Activated CD8-positive, alpha-beta memory T cell treated with anti-CD3 and anti-CD28 coated beads, Interleukin-2, amount 50 U/mL, for 1 hour (primary cell): ENCODE results near the gene LRRC45.

Experiments used
- DNase-seq: peaks from one replicate; pipeline ENCODE4 v3.0.0-alpha.2; 2020; ENCODE audit errors: extremely low read depth

LRRC45 gene

DNA sequence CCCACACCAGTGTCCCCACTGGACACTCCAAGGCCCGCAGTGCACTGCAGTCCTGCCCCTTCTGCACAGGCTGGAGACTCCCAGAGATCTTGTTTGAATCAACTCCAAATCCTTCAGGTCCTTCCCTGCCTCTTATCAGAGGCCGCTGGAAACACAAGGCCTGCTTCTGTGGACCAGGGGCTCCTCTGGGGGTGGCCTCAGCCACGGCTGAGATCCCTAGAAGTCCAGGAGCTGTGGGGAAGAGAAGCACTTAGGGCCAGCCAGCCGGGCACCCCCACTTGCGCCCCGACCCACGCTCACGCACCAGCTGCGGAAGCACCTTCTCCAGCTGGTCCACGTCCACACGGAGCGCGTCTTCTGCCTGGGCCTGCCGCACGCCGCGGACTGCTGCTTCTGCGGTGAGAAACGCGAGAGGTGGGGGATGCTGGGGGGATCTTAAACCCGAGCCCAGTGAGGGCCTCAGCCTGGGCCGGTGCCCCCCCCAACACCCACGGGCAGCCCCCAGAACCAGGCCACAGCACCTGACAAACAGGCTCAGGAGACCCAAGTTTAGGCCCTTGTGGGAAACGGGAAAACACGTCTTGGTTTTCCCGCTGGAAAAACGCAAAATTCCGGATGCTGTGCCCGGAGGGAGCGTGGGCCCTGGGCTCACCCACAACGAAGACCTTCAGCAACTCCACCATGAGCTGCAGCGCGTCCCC, 4.0 kb upstream of the LRRC45 start:
- no peak for DNase-seq

DNA sequence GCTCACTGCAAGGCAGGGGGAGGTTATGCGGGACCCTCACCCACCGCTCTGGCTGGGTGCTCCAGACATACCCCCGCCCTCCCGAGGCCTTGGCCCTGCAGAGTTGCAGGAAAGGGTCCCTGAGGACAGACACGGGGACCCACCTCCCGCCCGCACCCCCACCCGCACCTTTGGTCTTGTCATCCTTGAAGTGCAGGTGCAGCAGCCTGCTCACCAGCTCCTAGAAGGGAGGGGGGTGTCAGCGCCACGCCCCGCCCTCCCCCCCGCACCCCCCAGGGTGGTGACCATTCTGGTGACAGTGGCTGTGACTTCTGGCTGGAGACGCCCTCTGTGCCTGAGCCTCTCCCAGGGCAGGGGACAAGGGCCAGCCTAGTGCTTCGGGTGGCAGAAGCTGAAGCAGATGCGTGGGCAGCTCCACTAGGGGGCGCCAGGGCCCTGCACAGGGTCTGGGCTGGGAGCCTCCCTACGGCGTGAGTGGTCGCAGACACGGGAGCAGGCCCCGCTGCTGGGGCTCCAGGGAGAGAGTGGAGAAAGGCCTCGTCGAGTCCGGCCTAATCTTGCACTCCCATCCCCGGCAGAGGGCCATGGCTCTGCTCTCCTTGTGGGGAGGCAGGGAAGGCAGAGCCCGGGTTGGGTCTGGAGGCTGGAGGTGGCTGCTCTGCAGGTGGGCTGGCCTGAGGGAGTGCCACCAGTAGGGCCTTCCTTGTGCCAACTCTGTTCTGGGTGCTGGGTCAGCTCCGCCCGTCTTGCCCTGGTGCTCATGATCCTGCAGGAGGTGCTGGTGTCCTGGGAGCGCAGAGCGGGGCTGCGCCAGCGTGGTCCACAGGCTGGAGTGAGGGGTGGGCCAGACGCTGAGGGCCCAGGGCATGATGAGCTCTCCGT, 3.2 kb upstream of the LRRC45 start:
- DNase-seq = no peak

GRCh38 chr17:82020572-82021106, 2.5 kb upstream of the LRRC45 start:
- DNase-seq = no peak

GRCh38 chr17:82021107-82021899, 1.8 kb upstream of the LRRC45 start:
- DNase-seq = no peak

DNA sequence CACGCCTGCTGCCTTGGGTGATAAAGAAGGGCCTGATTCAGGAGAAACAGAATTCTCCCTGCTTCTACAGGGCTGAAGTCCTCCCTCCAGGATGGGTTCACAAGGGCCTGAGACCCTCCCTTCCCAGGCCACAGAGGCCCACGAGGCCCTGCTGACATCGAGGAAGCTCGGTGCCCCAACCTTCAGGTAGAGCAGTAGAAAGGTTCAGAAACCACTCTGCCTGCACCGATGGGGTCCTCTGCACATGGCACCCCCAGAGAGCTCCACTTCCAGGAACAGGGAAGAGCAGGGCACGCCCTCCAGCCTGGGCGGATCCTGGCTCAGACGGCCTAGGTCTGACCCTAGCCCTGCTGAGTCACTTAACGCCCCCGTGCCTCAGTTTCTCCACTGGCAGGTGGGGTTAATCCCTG, 1.2 kb upstream of the LRRC45 start:
- no peak for DNase-seq

DNA sequence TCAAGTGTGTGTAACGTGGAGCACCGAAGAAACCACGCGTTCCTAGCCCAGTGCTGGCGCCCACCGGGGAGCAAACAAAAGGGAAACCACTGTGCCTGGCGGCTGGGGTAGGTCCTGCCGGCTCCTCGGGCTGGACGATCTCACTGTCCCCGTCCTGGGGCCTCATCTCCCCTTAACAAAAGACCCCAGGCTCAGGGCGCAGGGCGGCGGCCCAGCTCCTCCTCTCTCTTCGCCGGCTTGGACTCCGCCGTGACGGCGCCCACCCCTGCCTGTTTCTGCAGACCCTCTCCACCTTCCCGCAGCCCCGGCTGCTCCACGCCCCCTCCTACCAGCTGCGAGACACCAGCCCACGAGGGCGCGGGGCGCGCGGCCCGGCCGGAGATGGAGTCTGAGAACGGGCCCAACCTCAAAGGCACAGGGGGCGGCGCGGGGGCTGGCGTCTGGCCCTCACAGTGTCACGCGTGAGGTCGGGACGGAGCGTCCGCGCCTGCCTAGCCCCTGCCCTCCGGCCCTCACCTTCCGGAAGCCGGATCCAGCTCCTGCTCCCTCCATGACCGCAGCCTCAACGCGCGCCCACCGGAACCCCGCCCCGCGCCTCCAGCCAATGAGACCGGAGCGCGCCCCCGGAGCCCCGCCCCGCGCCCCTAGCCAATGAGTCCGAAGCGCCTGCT, 660 bp upstream of the LRRC45 start, which contains the start of gene CENPX:
TSS of gene CENPX (minus strand) at position 569 of the 671 bp plus-strand sequence. CDS start at position 552, 17 bp downstream.
- no peak for DNase-seq

DNA sequence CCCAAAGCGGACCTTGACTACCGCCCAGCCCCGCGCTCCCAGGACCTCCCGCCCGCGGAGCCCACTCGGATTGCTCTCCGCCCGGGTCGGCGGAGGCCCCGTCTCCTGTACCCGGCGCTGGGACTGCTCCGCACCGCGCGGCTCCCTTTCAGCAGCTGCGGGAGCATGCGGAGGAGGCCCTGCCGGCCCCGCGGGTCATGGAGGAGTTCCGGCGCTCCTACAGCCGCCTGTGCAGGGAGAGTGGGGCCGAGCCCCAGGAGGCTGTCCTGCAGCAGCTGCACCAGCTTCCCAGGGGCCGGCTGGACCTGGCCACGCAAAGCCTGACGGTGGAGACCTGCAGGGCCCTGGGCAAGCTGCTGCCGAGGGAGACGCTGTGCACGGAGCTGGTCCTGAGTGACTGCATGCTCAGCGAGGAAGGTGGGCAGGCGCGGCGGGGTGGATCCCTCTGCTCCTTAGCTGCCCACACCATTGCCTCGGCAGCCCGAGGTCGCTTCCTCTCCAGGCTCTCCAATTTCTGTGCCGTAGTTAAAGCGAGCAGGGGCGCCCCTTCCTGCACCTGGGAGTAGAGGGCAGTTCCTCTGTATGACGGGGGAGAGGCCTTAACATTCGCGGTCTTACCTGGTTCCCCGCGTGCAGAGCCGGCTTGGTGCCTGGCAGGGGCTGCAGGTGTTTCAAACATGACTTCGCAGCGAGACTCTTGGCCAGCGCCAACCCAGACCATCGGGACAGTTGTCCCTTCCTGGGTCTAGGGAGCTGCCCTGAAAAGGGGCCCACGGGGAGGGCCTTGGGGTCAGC, 539 bp downstream of the LRRC45 start:
- no peak for DNase-seq

DNA sequence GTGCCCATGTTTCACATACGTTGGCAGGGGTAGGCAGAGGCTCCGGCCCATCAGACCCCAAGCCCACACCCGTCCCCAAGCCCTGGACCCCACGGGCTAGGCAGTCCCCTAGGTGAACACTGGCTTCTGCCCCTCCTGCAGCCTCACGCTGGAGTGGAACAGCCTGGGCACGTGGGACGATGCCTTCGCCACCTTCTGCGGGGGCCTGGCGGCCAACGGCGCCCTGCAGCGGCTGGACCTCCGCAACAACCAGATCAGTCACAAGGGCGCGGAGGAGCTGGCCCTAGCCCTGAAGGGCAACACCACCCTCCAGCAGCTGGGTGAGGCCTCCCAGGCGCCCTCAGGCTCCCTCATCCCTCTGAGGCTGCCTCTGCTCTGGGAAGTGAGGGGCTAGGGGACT, 1.8 kb downstream of the LRRC45 start:
- no peak for DNase-seq

- DNase-seq = no peak
Measured at GRCh38 chr17:82025401-82026107, 2.4 kb downstream of the LRRC45 start.

GRCh38 chr17:82028246-82028645, 5.1 kb downstream of the LRRC45 start:
- no peak for DNase-seq

DNA sequence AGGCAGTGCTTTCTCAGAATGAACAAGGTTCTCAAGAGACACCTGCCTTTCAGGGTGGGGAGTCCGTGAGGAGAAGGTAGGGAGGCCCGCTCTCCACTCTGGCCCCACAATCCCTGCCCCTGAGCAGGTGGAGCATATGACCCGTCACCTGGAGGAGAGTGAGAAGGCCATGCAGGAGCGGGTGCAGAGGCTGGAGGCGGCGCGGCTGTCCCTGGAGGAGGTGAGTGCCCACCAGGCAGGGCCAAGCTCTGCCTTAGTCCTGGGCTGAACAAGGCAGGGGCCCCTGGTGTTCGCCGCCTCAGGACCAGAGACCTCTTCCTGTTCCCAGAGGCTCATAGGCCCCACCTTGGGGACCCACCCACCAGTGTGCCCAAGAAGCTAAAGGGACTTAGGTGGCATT, 5.9 kb downstream of the LRRC45 start:
- DNase-seq = no peak

- no peak for DNase-seq
Measured at GRCh38 chr17:82029391-82029790, 6.3 kb downstream of the LRRC45 start.

GRCh38 chr17:82029990-82030469, 6.9 kb downstream of the LRRC45 start:
- DNase-seq = no peak

DNA sequence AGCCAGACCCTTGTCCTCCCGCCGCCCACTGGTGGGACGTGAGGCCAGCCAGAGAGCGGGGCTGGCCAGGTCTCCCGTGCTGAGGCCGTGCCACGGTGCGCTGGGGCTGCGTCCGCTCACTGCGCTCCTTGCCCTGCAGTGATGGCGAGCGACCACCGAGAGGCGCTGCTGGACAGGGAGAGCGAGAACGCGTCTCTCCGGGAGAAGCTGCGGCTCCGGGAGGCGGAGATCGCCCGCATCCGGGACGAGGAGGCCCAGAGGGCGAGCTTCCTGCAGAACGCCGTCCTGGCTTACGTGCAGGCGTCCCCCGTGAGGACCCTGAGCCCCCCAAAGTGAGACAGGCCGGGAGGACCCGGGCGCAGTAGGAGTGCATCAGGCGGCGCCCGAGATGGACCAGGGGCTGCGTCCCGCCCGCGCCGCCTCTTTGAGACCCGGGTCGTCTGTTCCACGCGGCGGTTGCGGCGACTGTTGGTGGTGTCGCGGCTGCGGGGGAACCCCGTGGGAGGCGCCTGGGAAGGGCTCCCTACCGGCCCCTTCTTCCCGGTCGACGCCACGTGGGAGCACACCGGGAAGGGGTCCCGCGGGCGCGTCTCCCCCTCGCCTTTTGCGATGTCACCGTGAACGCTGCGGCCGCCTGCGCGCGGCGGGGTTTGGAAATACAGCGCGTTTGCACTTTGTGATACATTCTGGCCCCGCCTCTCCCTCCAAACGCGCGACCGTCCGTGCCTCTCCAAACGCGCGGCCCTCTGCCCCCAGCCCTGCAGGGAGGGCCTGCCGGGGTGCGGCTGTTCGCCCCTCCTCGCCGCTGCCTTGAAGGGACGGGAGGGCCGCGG, 7.6 kb downstream of the LRRC45 start:
- no peak for DNase-seq

DNA sequence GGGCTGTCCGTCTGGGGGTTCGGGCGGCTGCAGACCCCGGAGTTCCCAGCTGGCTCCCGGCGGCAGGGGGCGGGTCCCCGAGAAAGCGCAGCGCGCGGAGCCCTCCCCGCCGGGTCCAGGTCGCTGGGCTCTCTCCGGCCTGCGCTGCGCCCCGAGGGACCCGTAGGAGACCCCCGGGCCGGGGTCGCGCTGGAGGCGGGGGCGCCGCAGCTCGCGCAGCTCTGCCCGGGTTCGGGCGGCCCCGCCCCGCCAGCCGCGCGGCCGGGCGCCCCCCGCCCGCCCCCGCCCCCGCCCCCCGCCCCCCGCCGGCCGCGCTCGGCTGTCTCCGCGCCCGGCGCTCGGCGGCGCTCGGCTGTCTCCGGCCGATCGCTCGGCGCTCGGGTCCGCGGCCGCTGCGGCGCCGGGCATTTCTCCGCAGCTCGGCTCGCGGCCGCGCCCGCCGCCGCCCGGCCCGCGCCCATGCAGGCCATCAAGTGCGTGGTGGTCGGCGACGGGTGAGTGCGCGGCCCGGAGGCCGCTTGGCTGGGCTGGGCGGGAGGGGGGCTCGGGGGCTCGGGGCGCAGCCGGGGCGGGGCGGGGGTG, 8.3 kb downstream of the LRRC45 start, which contains the start of gene RAC3:
TSS of gene RAC3 (plus strand) at position 376 of the 582 bp plus-strand sequence. CDS start at position 460, 84 bp downstream.
- DNase-seq = no peak

GRCh38 chr17:82031885-82032627, 9.0 kb downstream of the LRRC45 start:
- DNase-seq = no peak

DNA sequence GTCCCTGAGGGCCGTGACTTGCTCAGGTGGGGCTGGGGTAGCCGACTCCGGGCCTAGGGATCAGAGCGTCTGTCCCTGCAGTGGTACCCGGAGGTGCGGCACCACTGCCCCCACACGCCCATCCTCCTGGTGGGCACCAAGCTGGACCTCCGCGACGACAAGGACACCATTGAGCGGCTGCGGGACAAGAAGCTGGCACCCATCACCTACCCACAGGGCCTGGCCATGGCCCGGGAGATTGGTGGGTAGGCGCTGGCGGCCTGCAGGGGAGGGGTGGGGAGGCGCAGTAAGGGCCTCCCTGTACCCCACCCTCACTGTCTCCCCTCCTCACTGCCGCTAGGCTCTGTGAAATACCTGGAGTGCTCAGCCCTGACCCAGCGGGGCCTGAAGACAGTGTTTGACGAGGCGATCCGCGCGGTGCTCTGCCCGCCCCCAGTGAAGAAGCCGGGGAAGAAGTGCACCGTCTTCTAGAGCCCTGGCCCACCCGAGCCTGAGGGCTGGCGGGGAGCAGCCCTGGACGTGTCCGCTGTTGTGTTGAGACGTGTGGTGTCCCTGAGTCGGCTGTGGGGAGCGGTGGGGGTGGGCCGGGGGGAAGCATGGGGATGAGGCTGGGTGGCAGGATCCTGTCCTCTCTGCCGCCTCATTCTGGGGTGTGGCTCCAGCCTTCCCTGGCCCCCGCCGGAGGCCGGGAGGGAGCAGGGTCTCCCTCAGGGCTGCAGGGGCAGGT, 10.4 kb downstream of the LRRC45 start:
- DNase-seq = no peak
